ENCODE measurements around the gene PDE7B.

The PDE7B gene

DNA sequence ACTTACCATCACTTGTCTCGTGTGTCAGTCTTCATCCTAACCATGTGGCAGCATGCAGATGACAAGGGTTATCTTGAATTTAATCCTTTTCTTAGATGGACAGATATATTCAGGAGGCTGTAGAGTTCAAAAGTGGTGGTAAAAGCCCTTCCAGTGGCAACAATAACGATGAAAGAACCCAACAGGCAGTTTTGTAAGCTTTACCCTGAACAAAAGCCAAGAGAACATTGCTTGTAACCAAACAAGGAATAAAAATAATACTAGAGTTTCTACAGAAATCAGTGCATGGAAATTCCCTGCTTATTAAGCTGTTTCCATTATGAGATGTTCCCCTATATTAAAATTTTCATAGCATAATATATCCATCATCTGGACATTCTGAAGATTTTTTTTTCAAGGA lies 69.7 kb downstream of the PDE7B start:
- TF ChIP-seq SIN3A (IDR thresholded peaks at IDR 0.05; ENCODE audit: borderline replicate concordance, insufficient read depth, low read length), result no peak
- no peak for TF ChIP-seq TAF1 (IDR thresholded peaks at IDR 0.05; ENCODE audit: borderline replicate concordance, insufficient read depth, low read length)
- no peak for TF ChIP-seq FOXP2 (optimal IDR thresholded peaks at IDR 0.05; ENCODE audit: borderline replicate concordance, extremely low read depth, extremely low read length, insufficient read depth)

DNA sequence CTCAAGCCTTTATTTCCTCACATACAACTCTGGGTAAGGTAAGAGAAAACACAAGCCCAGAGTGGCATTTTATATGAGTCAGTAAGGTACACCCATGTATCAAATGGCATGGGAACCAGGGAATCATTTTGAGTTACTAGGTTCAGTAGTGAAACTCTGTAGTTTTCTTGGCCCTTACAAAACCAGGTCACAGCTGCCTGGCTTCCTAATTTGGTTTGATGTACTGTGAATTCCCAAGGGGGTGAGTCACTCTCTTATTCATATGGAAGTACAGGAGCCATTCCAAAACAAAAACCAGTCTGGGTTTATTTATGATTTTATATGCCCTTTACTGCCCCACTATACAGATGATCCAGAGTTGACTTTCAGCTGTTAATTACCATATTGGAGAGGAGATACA lies 70.7 kb downstream of the PDE7B start:
- TF ChIP-seq POLR2AphosphoS5 (IDR thresholded peaks at IDR 0.05; ENCODE audit: low read depth, low read length) (no peak; the same call in 1 of the 2 replicates), SIN3A (IDR thresholded peaks at IDR 0.05; ENCODE audit: borderline replicate concordance, insufficient read depth, low read length) (0 out of 2 replicates have a peak, but pooled peaks have one; percentile 50)

DNA sequence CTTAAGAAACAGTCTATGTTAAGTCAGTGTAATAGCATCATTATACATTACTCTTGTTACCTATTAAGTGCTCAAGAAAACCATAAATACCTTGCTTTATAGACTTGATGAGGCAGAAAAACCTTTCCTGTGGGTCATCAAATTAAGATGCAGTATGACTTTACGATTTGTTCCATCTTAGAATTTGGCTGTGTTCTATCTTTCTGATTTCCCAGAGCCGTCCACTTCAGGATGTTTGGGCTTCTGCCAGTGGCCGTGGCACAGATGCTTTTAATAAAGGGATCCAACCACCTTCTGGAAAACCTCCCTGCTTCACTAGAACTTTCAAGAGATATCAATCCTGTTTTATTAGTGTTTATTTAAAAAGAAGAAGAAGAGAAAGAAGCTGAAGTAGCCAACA lies 71.2 kb downstream of the PDE7B start:
- TF ChIP-seq TAF1 (IDR thresholded peaks at IDR 0.05; ENCODE audit: borderline replicate concordance, insufficient read depth, low read length) (no peak), FOXP2 (optimal IDR thresholded peaks at IDR 0.05; ENCODE audit: borderline replicate concordance, extremely low read depth, extremely low read length, insufficient read depth) (no peak), POLR2AphosphoS5 (IDR thresholded peaks at IDR 0.05; ENCODE audit: low read depth, low read length) (no peak), SIN3A (IDR thresholded peaks at IDR 0.05; ENCODE audit: borderline replicate concordance, insufficient read depth, low read length) (no peak)
- TF ChIP-seq, protein P1, sequence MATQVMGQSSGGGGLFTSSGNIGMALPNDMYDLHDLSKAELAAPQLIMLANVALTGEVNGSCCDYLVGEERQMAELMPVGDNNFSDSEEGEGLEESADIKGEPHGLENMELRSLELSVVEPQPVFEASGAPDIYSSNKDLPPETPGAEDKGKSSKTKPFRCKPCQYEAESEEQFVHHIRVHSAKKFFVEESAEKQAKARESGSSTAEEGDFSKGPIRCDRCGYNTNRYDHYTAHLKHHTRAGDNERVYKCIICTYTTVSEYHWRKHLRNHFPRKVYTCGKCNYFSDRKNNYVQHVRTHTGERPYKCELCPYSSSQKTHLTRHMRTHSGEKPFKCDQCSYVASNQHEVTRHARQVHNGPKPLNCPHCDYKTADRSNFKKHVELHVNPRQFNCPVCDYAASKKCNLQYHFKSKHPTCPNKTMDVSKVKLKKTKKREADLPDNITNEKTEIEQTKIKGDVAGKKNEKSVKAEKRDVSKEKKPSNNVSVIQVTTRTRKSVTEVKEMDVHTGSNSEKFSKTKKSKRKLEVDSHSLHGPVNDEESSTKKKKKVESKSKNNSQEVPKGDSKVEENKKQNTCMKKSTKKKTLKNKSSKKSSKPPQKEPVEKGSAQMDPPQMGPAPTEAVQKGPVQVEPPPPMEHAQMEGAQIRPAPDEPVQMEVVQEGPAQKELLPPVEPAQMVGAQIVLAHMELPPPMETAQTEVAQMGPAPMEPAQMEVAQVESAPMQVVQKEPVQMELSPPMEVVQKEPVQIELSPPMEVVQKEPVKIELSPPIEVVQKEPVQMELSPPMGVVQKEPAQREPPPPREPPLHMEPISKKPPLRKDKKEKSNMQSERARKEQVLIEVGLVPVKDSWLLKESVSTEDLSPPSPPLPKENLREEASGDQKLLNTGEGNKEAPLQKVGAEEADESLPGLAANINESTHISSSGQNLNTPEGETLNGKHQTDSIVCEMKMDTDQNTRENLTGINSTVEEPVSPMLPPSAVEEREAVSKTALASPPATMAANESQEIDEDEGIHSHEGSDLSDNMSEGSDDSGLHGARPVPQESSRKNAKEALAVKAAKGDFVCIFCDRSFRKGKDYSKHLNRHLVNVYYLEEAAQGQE (IDR thresholded peaks at IDR 0.05; ENCODE audit: insufficient read depth in 1 of 2, low read depth in 2 of 2, low read length in 2 of 2), result no peak

DNA sequence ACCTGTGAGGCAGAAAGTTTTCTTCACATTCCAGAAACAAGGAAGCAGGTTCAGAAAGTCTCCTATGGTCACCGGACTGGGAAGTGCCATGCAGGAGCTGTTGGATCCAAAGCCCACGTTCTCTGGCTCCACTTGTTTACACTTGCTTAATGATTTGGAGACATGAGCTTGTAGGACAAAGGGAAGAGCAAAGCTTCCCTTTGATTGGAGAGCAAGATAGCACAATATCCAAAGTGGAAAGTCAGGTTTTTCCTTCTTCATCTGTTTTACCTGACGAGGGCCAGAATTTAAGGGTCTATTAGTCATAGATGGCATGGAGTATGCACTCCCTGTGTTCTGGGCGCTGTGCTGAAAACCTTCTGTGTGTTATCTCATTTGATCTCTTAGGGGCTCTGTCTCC lies 81.2 kb downstream of the PDE7B start:
- TF ChIP-seq FOXP2 (optimal IDR thresholded peaks at IDR 0.05; ENCODE audit: borderline replicate concordance, extremely low read depth, extremely low read length, insufficient read depth) (no peak), POLR2AphosphoS5 (IDR thresholded peaks at IDR 0.05; ENCODE audit: low read depth, low read length) (no peak), TAF1 (IDR thresholded peaks at IDR 0.05; ENCODE audit: borderline replicate concordance, insufficient read depth, low read length) (no peak), SIN3A (IDR thresholded peaks at IDR 0.05; ENCODE audit: borderline replicate concordance, insufficient read depth, low read length) (no peak)
- TF ChIP-seq, protein P1 (IDR thresholded peaks at IDR 0.05; ENCODE audit: insufficient read depth in 1 of 2, low read depth in 2 of 2, low read length in 2 of 2), result no peak

DNA sequence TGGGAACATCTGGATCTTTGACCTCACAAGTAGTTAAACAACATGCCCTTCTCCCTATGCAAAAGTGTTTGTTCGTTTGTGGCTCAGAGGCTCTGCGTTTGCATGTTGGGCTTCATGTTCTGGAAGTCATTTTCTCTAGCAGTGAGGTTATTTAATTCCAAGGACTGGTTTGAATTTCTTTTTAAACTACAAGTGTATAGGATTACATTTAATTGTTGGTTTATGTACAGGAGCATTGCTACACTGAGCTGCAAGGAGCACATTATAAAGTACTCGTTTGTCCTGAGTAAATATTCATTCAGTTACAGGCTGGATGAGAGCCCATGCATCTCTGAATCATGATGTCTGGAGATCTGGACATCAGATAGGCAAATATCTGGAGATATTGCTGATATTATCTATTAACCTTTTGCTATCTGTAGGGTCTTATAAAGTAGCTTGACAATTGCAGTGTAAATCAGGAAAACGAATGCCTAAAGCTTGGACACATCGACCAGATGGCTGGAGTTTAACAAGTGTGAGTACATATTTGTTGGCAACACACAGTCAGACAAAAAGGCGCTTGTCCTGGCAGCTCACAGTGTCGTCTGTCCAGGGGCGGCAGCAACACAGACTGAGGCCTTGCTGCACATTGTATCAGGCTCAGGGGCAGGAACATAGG lies 84.6 kb downstream of the PDE7B start:
- TF ChIP-seq FOXP2 (optimal IDR thresholded peaks at IDR 0.05; ENCODE audit: borderline replicate concordance, extremely low read depth, extremely low read length, insufficient read depth), result no peak
- TF ChIP-seq TAF1 (IDR thresholded peaks at IDR 0.05; ENCODE audit: borderline replicate concordance, insufficient read depth, low read length), result no peak
- no peak for TF ChIP-seq SIN3A (IDR thresholded peaks at IDR 0.05; ENCODE audit: borderline replicate concordance, insufficient read depth, low read length)
- TF ChIP-seq, protein P1 (IDR thresholded peaks at IDR 0.05; ENCODE audit: insufficient read depth in 1 of 2, low read depth in 2 of 2, low read length in 2 of 2), result no peak
- no peak for TF ChIP-seq POLR2AphosphoS5 (IDR thresholded peaks at IDR 0.05; ENCODE audit: low read depth, low read length)

DNA sequence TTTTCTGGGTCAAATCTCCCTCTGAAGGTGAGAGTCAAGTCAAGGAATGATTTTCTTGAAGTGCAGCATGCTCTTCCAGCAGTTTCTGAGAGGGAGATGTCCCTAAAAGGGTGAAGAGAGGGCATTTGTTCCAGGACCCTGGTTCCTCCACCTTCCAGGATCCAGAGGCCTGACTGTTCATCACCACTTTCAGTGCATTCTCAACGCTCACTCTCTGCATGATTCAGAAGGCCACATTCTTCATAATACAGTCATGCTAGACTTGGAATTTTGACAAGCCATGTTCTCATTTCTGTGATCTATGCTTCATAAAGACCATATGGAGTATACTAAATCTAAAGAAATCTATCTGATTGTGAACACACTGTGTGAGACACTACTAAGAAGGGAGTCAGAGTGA lies 85.1 kb downstream of the PDE7B start:
- TF ChIP-seq, protein P1 (IDR thresholded peaks at IDR 0.05; ENCODE audit: insufficient read depth in 1 of 2, low read depth in 2 of 2, low read length in 2 of 2), result no peak
- no peak for TF ChIP-seq FOXP2 (optimal IDR thresholded peaks at IDR 0.05; ENCODE audit: borderline replicate concordance, extremely low read depth, extremely low read length, insufficient read depth)
- no peak for TF ChIP-seq TAF1 (IDR thresholded peaks at IDR 0.05; ENCODE audit: borderline replicate concordance, insufficient read depth, low read length)
- TF ChIP-seq SIN3A (IDR thresholded peaks at IDR 0.05; ENCODE audit: borderline replicate concordance, insufficient read depth, low read length), result no peak
- no peak for TF ChIP-seq POLR2AphosphoS5 (IDR thresholded peaks at IDR 0.05; ENCODE audit: low read depth, low read length)

All from PFSK-1 (cell line).